Adrenal gland (tissue), 12 donors: Measurements from ENCODE around the gene CIBAR2. TPM values are rescaled to one million over a fixed set of nuclear protein-coding genes. Genes with fewer than 3 reads are reported as not detected.

Experiments used
- DNase-seq, 7 donors: peaks; one replicate each; pipeline ENCODE4 v3.0.0-alpha.2; 2019 to 2020
- H3K27ac ChIP-seq, 5 donors: fragments of 200-600 bp; sonication (generic) in 4 of 5; 1 replicate in 3 of 5; 2 replicates in 2 of 5; pipeline versions ENCODE4 v1.5.1 to v1.8.0; 2016 to 2020; ENCODE audit warnings: mild to moderate bottlenecking in 1 of 5
- H3K27me3 ChIP-seq: fragments of 200-600 bp; 2 replicates; pipeline ENCODE4 v1.8.0; 2021
- H3K36me3 ChIP-seq, 2 donors: fragments of 200-600 bp; replicated peaks in 1 of 2; 1 replicate in 1 of 2; 2 replicates in 1 of 2; pipeline versions ENCODE4 v1.5.1 to v1.8.0; 2018 to 2022
- H3K4me1 ChIP-seq, 2 donors: fragments of 200-600 bp; replicated peaks in 1 of 2; 1 replicate in 1 of 2; 2 replicates in 1 of 2; pipeline versions ENCODE4 v1.5.1 to v1.8.0; 2018 to 2021
- H3K4me3 ChIP-seq, 4 donors: fragments of 200-600 bp; sonication (generic) in 3 of 4; one replicate each; pipeline ENCODE4 v1.5.1; 2016 to 2018
- H3K9me3 ChIP-seq, 3 donors: fragments of 200-600 bp; sonication (generic) in 1 of 3; replicated peaks in 1 of 3; 1 replicate in 2 of 3; 2 replicates in 1 of 3; pipeline versions ENCODE4 v1.5.1 to v1.8.0; 2016 to 2021
- CTCF ChIP-seq, 6 experiments: fragments of 450-650 bp in 4 of 6; fragments of 200-600 bp in 2 of 6; sonication (generic) in 1 of 6; IDR thresholded peaks; 1 replicate in 5 of 6; 2 replicates in 1 of 6; pipeline versions ENCODE4 v1.5.1 to v1.8.0; 2016 to 2021; ENCODE audit warnings: antibody characterized with exemption in 6 of 6, mild to moderate bottlenecking in 2 of 6, moderate library complexity in 1 of 6
- POLR2A ChIP-seq, 2 donors: fragments of 450-650 bp; IDR thresholded peaks; one replicate each; pipeline ENCODE4 v1.6.1; 2017; ENCODE audit warnings: antibody characterized with exemption in 2 of 2, mild to moderate bottlenecking in 2 of 2, moderate library complexity in 1 of 2
- WGBS, 4 donors: extraction: QIAGEN DNeasy Blood & Tissue Kit in 2 of 4; methylation state at CpG; one replicate each; pipeline versions ENCODE4 v1.1.5 to v1.1.7; 2013 to 2017; 5-methylcytosine and 5-hydroxymethylcytosine counted together
- intact Hi-C, 2 donors: fragments of 100-400 bp; cut with DNase I; formaldehyde crosslinking; loops; one replicate each; pipeline versions ENCODE4 v1.14.1 to v1.15.0; 2022 to 2023
- polyA plus RNA-seq, 3 donors: library from polyadenylated mRNA; stranded (reverse); fragments of 200-250 nt in 2 of 3; fragments of 350-450 nt in 1 of 3; fragmentation: Illumina TruSeq in 1 of 3; extraction: RNeasy Lipid Tissue Mini Kit (QIAGEN cat#74804) in 1 of 3; gene quantifications; one replicate each; pipeline ENCODE4 v1.2.3, GENCODE V29; 2013 to 2014
- total RNA-seq, 9 donors: library from RNA; depleted of rRNA in 4 of 9; stranded (reverse); fragments of >200 nt in 4 of 9; fragments of 120-200 nt in 1 of 9; fragmentation: NEBNext Ultra II Directional in 1 of 9; extraction: Animal tissue kit (Norgen Biotek cat#: 25700) in 1 of 9; gene quantifications; one replicate each; pipeline versions ENCODE4 v1.1.0 to v1.2.4, GENCODE V29; 2013 to 2023
- donor health status: healthy with polysubstance abuse.
- donor health status: Bipolar disorder and iron deficiency.
- donor health status: DM: yes; HTN: yes; CAD: no.
- donor health status: DM: no; HTN: no; CAD: no.
- donor health status: DM: no; HTN: no; CAD: no.
- donor health status: DM: yes; HTN: yes; CAD: no.

The CIBAR2 gene
- total and polyA plus RNA-seq, 12 donors: 0.17 to 2.6 (median 0.73) TPM; not detected in 4

- TF ChIP-seq CTCF (IDR thresholded peaks at IDR 0.05) (no peak), POLR2A (IDR thresholded peaks at IDR 0.05) (no peak)
- 94 to 96% (median 96%) methylated on average over 8 of the region's 8 CpGs for WGBS, 4 donors
- H3K4me3 ChIP-seq: no peak overlapping the region
- H3K36me3 ChIP-seq: peaks cover 0 to 26% of the 10 kb centered on the region in 2 donors
- H3K27me3 ChIP-seq: no peaks in the 10 kb centered on the region
- H3K9me3 ChIP-seq: no peaks in the 10 kb centered on the region
- H3K4me1 ChIP-seq: peaks cover 0 to 12% of the 10 kb centered on the region in 2 donors
- intact Hi-C loops: no loop called here
- no peak for DNase-seq
- no peak overlapping the region for H3K27ac ChIP-seq
Observed at GRCh38 chr16:85067426-85067825, 44.8 kb downstream of the CIBAR2 start.

- no peak for TF ChIP-seq POLR2A (IDR thresholded peaks at IDR 0.05)
- no peak for TF ChIP-seq CTCF (IDR thresholded peaks at IDR 0.05)
- intact Hi-C loops: no loop called here
- H3K9me3 ChIP-seq: no peaks in the 10 kb centered on the region
- DNase-seq: no peak
- peaks cover 0 to 13% of the 10 kb centered on the region in 2 donors for H3K4me1 ChIP-seq
- no peak overlapping the region for H3K27ac ChIP-seq
- 94 to 98% (median 97%) methylated on average over 11 to 18 of the region's 18 CpGs for WGBS, 4 donors
- no peaks in the 10 kb centered on the region for H3K27me3 ChIP-seq
- peaks cover 0 to 25% of the 10 kb centered on the region in 2 donors for H3K36me3 ChIP-seq
- H3K4me3 ChIP-seq: no peak overlapping the region
Observed at GRCh38 chr16:85067024-85067423, 45.2 kb downstream of the CIBAR2 start.

GRCh38 chr16:85066346-85066885 lies 45.9 kb downstream of the CIBAR2 start:
- H3K27me3 ChIP-seq: no peaks in the 10 kb centered on the region
- no peak overlapping the region for H3K4me3 ChIP-seq
- no peak overlapping the region for H3K27ac ChIP-seq
- H3K36me3 ChIP-seq: peaks cover 0 to 25% of the 10 kb centered on the region in 2 donors
- intact Hi-C loops: no loop called here
- DNase-seq: no peak
- WGBS, 4 donors: 88 to 96% (median 93%) methylated on average over 12 of the region's 12 CpGs
- H3K9me3 ChIP-seq: no peaks in the 10 kb centered on the region
- TF ChIP-seq POLR2A (IDR thresholded peaks at IDR 0.05): no peak
- TF ChIP-seq CTCF (IDR thresholded peaks at IDR 0.05): no peak
- peaks cover 0 to 13% of the 10 kb centered on the region in 2 donors for H3K4me1 ChIP-seq

- intact Hi-C loops: no loop called here
- Histone ChIP-seq H3K9me3 (no peaks in the 10 kb centered on the region), H3K27ac (no peak overlapping the region), H3K27me3 (no peaks in the 10 kb centered on the region), H3K4me3 (no peak overlapping the region), H3K36me3 (peaks cover 0 to 25% of the 10 kb centered on the region in 2 donors), H3K4me1 (peaks cover 0 to 13% of the 10 kb centered on the region in 2 donors)
- no peak for DNase-seq
- TF ChIP-seq CTCF (IDR thresholded peaks at IDR 0.05) (no peak), POLR2A (IDR thresholded peaks at IDR 0.05) (no peak)
- WGBS, 4 donors: 93 to 98% (median 93%) methylated on average over 9 to 13 of the region's 13 CpGs
Observed at GRCh38 chr16:85065099-85065498, 47.2 kb downstream of the CIBAR2 start.
